Measurements from ENCODE around the gene PNPO. TPM values are rescaled to one million over a fixed set of nuclear protein-coding genes. Genes with fewer than 3 reads are reported as not detected.

PNPO gene
- total RNA-seq, 4 donors from 2014 or later, result 20.1 to 39.7 (median 30.8) TPM

DNA sequence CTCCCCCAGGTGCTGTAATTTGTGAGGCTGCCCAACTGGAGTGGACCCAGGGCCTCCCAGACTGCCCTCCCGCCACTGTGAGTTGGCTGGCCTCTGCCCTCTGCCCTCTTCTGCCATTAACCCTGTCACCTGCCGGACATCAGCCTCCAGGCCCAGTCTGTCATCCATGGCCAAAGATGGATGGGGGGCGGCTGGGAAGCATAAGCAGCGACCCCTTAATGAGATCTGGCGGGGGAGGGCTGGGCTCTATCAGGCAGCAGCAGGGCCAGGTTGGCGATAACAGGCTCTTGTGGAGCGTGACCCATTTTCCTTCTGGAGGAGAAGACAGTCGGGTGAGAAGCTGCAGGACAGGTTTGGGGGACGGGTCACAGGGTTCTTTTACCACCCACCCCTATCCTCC is 54.8 kb downstream of the PNPO start:
- ATAC-seq (ENCODE audit: low FRiP score) (no peak), DNase-seq (ENCODE audit: low spot score) (no peak)
- TF ChIP-seq, protein P1, sequence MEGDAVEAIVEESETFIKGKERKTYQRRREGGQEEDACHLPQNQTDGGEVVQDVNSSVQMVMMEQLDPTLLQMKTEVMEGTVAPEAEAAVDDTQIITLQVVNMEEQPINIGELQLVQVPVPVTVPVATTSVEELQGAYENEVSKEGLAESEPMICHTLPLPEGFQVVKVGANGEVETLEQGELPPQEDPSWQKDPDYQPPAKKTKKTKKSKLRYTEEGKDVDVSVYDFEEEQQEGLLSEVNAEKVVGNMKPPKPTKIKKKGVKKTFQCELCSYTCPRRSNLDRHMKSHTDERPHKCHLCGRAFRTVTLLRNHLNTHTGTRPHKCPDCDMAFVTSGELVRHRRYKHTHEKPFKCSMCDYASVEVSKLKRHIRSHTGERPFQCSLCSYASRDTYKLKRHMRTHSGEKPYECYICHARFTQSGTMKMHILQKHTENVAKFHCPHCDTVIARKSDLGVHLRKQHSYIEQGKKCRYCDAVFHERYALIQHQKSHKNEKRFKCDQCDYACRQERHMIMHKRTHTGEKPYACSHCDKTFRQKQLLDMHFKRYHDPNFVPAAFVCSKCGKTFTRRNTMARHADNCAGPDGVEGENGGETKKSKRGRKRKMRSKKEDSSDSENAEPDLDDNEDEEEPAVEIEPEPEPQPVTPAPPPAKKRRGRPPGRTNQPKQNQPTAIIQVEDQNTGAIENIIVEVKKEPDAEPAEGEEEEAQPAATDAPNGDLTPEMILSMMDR (IDR thresholded peaks at IDR 0.05), result no peak

DNA sequence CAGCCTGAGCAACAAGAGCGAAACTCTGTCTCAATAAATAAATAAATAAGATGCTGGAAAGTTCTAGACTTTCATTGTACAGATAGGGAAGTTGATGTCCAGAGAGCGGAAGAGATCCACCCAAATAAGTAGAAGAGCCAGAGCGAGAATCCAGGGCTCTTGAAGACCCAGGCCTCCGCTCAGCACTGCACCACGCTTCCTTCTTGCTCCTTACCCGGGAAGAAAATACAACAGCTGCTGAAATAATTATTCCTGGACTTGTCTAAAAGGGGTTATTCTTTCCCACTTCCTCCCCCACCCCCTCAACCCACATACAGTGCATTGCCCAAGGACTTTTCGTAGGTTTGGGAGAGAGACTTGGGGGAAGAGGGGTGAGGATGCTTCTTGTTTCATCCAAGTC is 56.2 kb downstream of the PNPO start:
- no peak for DNase-seq (ENCODE audit: low spot score)
- ATAC-seq (ENCODE audit: low FRiP score), result no peak
- TF ChIP-seq, protein P1 (IDR thresholded peaks at IDR 0.05), result no peak

DNA sequence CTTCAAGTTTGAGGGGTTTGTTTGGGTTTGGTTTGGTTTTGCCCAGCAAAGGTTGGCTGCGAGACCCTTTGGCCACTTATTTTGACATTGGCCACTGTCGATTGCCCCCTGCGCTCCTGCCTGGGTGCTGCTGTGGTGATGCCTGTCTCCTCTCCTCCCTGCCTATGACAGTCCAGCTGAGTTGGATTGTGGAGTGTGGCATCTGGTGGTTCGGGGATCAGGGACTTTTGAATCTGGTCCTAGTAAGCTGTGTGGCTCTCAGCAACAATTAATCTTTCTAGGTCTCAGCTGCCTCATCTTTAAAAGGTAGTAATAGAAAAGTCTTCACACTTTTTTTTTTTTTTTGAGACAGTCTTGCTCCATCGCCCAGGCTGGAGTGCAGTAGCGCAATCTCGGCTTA is 56.7 kb downstream of the PNPO start:
- no peak for DNase-seq (ENCODE audit: low spot score)
- no peak for ATAC-seq (ENCODE audit: low FRiP score)
- TF ChIP-seq, protein P1 (IDR thresholded peaks at IDR 0.05), result no peak

Other genes with a start within 250 kb of the PNPO start
- 10 to 100 TPM in 3 of 4 donors, 1 to 10 TPM in 1; 4.0 to 15.6 (median 10.5) TPM for gene TBKBP1, start 247.4 kb upstream of the PNPO start, total RNA-seq
- 1 to 10 TPM in 3 of 4 donors, under 1 TPM in 1; 0.46 to 4.6 (median 2.0) TPM for gene TBX21, start 208.3 kb upstream of the PNPO start, total RNA-seq
- gene OSBPL7, start 119.8 kb upstream of the PNPO start, total RNA-seq, result 10 to 100 TPM in 1 of 4 donors, 1 to 10 TPM in 3; 2.6 to 13.9 (median 4.6) TPM
- 10 to 100 TPM; 23.1 to 50.5 (median 36.8) TPM for gene MRPL10, start 110.0 kb upstream of the PNPO start, total RNA-seq
- gene LRRC46, start 109.9 kb upstream of the PNPO start, total RNA-seq, result under 1 TPM in 1 of 4 donors, not detected in 3; 0.24 TPM
- gene SCRN2, start 100.3 kb upstream of the PNPO start, total RNA-seq, result 10 to 100 TPM; 43.6 to 72.6 (median 60.3) TPM
- gene SP6, start 90.4 kb upstream of the PNPO start, total RNA-seq, result 1 to 10 TPM in 3 of 4 donors, under 1 TPM in 1; 0.74 to 1.7 (median 1.2) TPM
- gene SP2, start 45.3 kb upstream of the PNPO start, total RNA-seq, result 1 to 10 TPM; 2.9 to 8.5 (median 6.9) TPM
- 1 to 10 TPM in 2 of 4 donors, not detected in 2; 2.4 to 6.6 TPM for gene PRR15L, start 16.3 kb downstream of the PNPO start, total RNA-seq
- gene CDK5RAP3, start 29.5 kb downstream of the PNPO start, total RNA-seq, result 100 to 1,000 TPM in 2 of 4 donors, 10 to 100 TPM in 2; 72.4 to 156 (median 100) TPM
- 10 to 100 TPM; 43.8 to 61.8 (median 49.7) TPM for gene COPZ2, start 96.2 kb downstream of the PNPO start, total RNA-seq
- 100 to 1,000 TPM; 144 to 255 (median 168) TPM for gene NFE2L1, start 106.8 kb downstream of the PNPO start, total RNA-seq
- gene CBX1, start 159.9 kb downstream of the PNPO start, total RNA-seq, result 10 to 100 TPM; 16.0 to 28.9 (median 24.1) TPM
- gene SNX11, start 166.2 kb downstream of the PNPO start, total RNA-seq, result 10 to 100 TPM; 10.1 to 19.1 (median 18.4) TPM

All from omental fat pad (tissue), 4 donors.